Vagina (tissue), 2 donors: Measurements from ENCODE around the gene FSTL4. TPM values are rescaled to one million over a fixed set of nuclear protein-coding genes. Genes with fewer than 3 reads are reported as not detected.

ENCODE experiments used
- DNase-seq, 2 donors: peaks; one replicate each; pipeline ENCODE4 v3.0.0-alpha.2; 2017; ENCODE audit errors: extremely low spot score in 2 of 2
- H3K27ac ChIP-seq: fragments of 200-600 bp; sonication (generic); one replicate; pipeline ENCODE4 v1.5.1; 2019
- H3K27me3 ChIP-seq: fragments of 200-600 bp; sonication (generic); one replicate; pipeline ENCODE4 v1.5.1; 2019
- H3K36me3 ChIP-seq, 2 donors: fragments of 200-600 bp; sonication (generic); one replicate each; pipeline ENCODE4 v1.5.1; 2017 to 2019
- H3K4me1 ChIP-seq: fragments of 200-600 bp; sonication (generic); one replicate; pipeline ENCODE4 v1.5.1; 2019
- H3K4me3 ChIP-seq, 2 donors: fragments of 200-600 bp; sonication (generic); 1 replicate in 1 of 2; 2 replicates in 1 of 2; pipeline ENCODE4 v1.5.1; 2016 to 2019
- H3K9me3 ChIP-seq: fragments of 200-600 bp; sonication (generic); one replicate; pipeline ENCODE4 v1.5.1; 2019
- POLR2A ChIP-seq, 2 donors: fragments of 450-650 bp; IDR thresholded peaks; one replicate each; pipeline ENCODE4 v1.6.1; 2017; ENCODE audit warnings: antibody characterized with exemption in 2 of 2, mild to moderate bottlenecking in 2 of 2, moderate library complexity in 2 of 2
- POLR2AphosphoS5 ChIP-seq, 2 donors: sonication (generic); formaldehyde crosslinking; IDR thresholded peaks; one replicate each; pipeline ENCODE4 v1.9.0; 2017; ENCODE audit warnings: antibody characterized with exemption in 2 of 2, mild to moderate bottlenecking in 2 of 2, low read depth in 1 of 2; ENCODE audit not compliant: insufficient read depth in 1 of 2
- intact Hi-C: fragments of 100-400 bp; cut with DNase I; formaldehyde crosslinking; loops from one replicate; pipeline ENCODE4 v1.15.1; 2023
- total RNA-seq: library from RNA; depleted of rRNA; stranded (reverse); fragments of >200 nt; gene quantifications from one replicate; pipeline ENCODE4 v1.2.3, GENCODE V29; 2016
- TF ChIP-seq, protein P1 (sequence below), 3 experiments: fragments of 450-650 bp in 2 of 3; fragments of 200-600 bp in 1 of 3; sonication (generic) in 1 of 3; IDR thresholded peaks; one replicate each; pipeline ENCODE4 v1.5.1; 2017 to 2019; ENCODE audit warnings: antibody characterized with exemption in 3 of 3, mild to moderate bottlenecking in 2 of 3, moderate library complexity in 2 of 3

Gene FSTL4
- total RNA-seq, 1 donor from 2014 or later: 3.7 TPM

DNA sequence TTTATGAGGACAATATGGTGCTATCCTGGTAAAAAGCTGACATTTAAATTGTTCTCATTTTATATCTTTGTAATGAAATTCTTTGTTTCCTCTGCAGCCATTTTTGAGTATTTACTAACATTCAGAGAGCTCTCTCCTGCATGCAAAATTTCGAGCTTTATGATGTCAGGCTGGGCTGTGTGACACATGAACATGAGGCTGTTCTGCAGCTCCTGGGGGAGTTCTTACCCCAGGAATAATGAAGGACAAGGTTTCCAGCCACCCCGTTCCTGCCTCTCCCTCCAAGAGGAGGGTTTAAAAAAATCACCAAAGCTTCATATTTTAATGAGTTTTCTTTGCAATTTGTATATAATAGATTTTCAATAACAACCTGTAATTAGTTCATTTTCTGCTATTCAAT, 308.2 kb downstream of the FSTL4 start:
- intact Hi-C loops: no loop called here

DNA sequence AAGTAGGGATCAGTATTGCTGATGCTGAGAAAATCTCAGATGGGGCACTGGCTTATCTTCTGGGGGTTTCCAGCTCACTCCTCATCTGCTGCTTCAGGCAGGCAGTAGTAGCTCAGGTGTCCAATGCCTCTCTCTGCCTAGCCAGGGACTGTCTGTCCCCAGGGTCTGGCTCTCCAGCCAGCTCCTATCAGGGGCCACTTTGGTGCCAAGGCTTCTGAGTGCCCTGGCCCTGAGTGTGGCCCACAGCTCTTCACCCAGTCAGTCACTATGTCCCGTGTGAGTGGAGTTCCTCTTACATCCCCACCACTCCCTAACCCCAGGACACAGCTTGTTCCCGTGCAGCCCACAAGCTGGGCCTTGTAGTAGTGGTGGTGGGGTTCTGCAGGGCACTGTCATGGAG, 309.0 kb downstream of the FSTL4 start:
- H3K36me3 ChIP-seq: no peaks in the 10 kb centered on the region
- no peaks in the 10 kb centered on the region for H3K4me1 ChIP-seq
- H3K9me3 ChIP-seq: no peaks in the 10 kb centered on the region
- intact Hi-C loops: no loop called here
- DNase-seq: no peak
- H3K27me3 ChIP-seq: no peaks in the 10 kb centered on the region
- TF ChIP-seq, protein P1, sequence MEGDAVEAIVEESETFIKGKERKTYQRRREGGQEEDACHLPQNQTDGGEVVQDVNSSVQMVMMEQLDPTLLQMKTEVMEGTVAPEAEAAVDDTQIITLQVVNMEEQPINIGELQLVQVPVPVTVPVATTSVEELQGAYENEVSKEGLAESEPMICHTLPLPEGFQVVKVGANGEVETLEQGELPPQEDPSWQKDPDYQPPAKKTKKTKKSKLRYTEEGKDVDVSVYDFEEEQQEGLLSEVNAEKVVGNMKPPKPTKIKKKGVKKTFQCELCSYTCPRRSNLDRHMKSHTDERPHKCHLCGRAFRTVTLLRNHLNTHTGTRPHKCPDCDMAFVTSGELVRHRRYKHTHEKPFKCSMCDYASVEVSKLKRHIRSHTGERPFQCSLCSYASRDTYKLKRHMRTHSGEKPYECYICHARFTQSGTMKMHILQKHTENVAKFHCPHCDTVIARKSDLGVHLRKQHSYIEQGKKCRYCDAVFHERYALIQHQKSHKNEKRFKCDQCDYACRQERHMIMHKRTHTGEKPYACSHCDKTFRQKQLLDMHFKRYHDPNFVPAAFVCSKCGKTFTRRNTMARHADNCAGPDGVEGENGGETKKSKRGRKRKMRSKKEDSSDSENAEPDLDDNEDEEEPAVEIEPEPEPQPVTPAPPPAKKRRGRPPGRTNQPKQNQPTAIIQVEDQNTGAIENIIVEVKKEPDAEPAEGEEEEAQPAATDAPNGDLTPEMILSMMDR (IDR thresholded peaks at IDR 0.05): no peak
- TF ChIP-seq POLR2AphosphoS5 (IDR thresholded peaks at IDR 0.05; ENCODE audit: insufficient read depth in 1 of 2, low read depth in 1 of 2): no peak
- TF ChIP-seq POLR2A (IDR thresholded peaks at IDR 0.05): no peak
- no peak overlapping the region for H3K4me3 ChIP-seq
- no peak overlapping the region for H3K27ac ChIP-seq

More for the DNA sequence above, 308.2 kb downstream of the FSTL4 start:
- no peaks in the 10 kb centered on the region for H3K36me3 ChIP-seq
- H3K27me3 ChIP-seq: no peaks in the 10 kb centered on the region
- no peaks in the 10 kb centered on the region for H3K4me1 ChIP-seq
- no peak for DNase-seq
- H3K9me3 ChIP-seq: no peaks in the 10 kb centered on the region
- H3K27ac ChIP-seq: no peak overlapping the region
- TF ChIP-seq POLR2AphosphoS5 (IDR thresholded peaks at IDR 0.05; ENCODE audit: insufficient read depth in 1 of 2, low read depth in 1 of 2) (no peak), POLR2A (IDR thresholded peaks at IDR 0.05) (no peak)
- TF ChIP-seq, protein P1 (IDR thresholded peaks at IDR 0.05): no peak
- H3K4me3 ChIP-seq: no peak overlapping the region

DNA sequence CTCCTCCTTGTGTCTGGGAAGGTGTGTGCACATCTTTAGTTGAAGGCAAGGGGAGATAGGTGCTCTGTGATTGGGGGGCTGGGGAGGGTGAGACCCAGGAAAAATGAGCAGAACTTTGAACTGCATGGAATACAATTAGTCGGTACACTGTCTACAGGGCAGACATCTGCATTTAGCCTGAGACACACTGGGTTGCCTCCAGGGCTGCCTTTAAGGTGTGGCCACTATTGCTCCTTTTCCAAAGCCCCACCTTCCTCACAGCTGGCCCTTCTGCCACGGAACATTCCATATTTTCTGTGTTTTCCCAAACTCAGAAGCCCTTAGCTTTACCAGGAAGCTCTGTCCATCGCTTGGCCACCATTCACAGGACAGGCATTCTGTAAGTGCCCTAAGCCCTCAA, 312.6 kb downstream of the FSTL4 start:
- H3K4me1 ChIP-seq: no peaks in the 10 kb centered on the region
- no peaks in the 10 kb centered on the region for H3K27me3 ChIP-seq
- TF ChIP-seq, protein P1 (IDR thresholded peaks at IDR 0.05): no peak
- no peak for TF ChIP-seq POLR2AphosphoS5 (IDR thresholded peaks at IDR 0.05; ENCODE audit: insufficient read depth in 1 of 2, low read depth in 1 of 2)
- no peak for TF ChIP-seq POLR2A (IDR thresholded peaks at IDR 0.05)
- H3K4me3 ChIP-seq: no peak overlapping the region
- no peak for DNase-seq
- no peaks in the 10 kb centered on the region for H3K36me3 ChIP-seq
- no peaks in the 10 kb centered on the region for H3K9me3 ChIP-seq
- no peak overlapping the region for H3K27ac ChIP-seq
- intact Hi-C loops: no loop called here

DNA sequence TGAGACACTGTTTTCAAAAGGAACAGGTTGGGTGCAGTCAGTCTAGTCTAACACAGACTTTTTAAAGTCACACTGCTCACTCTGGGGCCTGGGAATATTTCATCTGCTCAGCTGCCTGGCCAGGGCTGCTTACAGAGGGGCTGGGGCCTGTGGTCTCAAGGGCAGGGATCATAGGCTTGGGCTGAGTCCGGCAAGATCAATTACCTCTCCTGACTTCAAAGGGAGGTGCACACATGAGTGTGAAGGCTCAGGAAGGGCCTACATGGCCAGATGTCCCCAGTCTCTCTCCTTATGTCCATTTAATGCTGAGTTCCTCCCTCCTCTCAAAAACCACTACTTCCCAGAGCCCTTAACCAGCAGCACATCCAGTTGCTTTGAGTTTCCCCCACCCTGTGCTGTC, 313.3 kb downstream of the FSTL4 start:
- H3K36me3 ChIP-seq: no peaks in the 10 kb centered on the region
- intact Hi-C loops: no loop called here

DNA sequence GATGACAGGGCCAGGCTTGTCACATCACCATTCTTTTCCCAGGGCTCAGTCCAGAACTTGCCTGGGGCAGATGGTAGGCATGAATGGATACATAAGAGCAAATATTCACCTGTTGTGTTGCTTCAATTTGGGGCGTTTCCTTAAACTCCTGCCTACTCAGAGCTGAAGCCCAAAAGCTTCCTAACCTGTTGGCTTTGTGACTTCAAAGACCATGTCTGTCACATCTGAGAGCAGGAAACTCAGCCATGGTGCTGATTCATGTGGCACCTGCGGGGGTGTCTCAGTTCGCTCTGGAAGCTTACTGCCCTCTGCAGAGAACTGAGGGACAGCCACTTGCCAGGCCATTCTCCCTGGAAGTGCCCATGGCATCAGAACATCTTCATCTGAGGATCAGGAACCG, 313.9 kb downstream of the FSTL4 start:
- Histone ChIP-seq H3K27ac (no peak overlapping the region), H3K4me3 (no peak overlapping the region), H3K27me3 (no peaks in the 10 kb centered on the region), H3K9me3 (no peaks in the 10 kb centered on the region), H3K4me1 (no peaks in the 10 kb centered on the region), H3K36me3 (no peaks in the 10 kb centered on the region)
- intact Hi-C loops: no loop called here
- DNase-seq: no peak
- no peak for TF ChIP-seq POLR2A (IDR thresholded peaks at IDR 0.05)
- TF ChIP-seq, protein P1 (IDR thresholded peaks at IDR 0.05): no peak

More for the DNA sequence above, 313.3 kb downstream of the FSTL4 start:
- no peaks in the 10 kb centered on the region for H3K27me3 ChIP-seq
- no peak overlapping the region for H3K27ac ChIP-seq
- no peaks in the 10 kb centered on the region for H3K4me1 ChIP-seq
- no peak for DNase-seq
- no peaks in the 10 kb centered on the region for H3K9me3 ChIP-seq
- TF ChIP-seq POLR2A (IDR thresholded peaks at IDR 0.05) (no peak), POLR2AphosphoS5 (IDR thresholded peaks at IDR 0.05; ENCODE audit: insufficient read depth in 1 of 2, low read depth in 1 of 2) (no peak)
- TF ChIP-seq, protein P1 (IDR thresholded peaks at IDR 0.05): no peak
- H3K4me3 ChIP-seq: no peak overlapping the region
